SH-SY5Y (cell line): ENCODE results near the gene P2RY13.

ENCODE experiments used
- GATA2 ChIP-seq: IDR thresholded peaks from 2 replicates; pipeline ENCODE4 v1.6.1; 2011; ENCODE audit warnings: mild to moderate bottlenecking, low read depth, low read length
- GATA3 ChIP-seq: IDR thresholded peaks from 2 replicates; pipeline ENCODE4 v1.6.1; 2011; ENCODE audit warnings: low read depth, mild to moderate bottlenecking, low read length, moderate library complexity

Gene P2RY13

DNA sequence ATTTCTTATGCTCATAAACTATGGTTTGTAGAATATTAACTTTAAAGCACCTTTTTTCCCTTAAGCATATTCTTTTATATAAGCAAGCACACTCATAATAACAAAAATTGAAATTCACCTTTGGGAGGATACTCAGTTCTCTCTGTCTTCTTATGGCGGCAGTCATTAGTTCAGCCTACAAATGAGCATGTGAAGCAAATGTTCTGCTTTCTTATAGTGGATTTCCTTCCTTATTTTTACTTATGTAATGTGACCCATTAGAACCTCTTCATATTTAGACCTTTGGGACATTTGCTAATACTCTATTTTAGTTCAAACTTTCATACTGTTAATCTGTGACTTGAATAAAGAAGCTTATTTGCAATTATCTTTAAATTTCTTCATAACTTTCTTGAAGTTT is at the start of gene P2RY13:
TSS of gene P2RY13 (minus strand) at position 187 of the 400 bp plus-strand sequence. CDS start at position 166, 21 bp downstream.
- no peak for TF ChIP-seq GATA2
- no peak for TF ChIP-seq GATA3

GRCh38 chr3:151377768-151378385 is 48.5 kb upstream of the P2RY13 start:
- TF ChIP-seq GATA3 (no peak), GATA2 (no peak)

GRCh38 chr3:151372063-151372820 is 42.9 kb upstream of the P2RY13 start:
- TF ChIP-seq GATA3 (no peak), GATA2 (no peak)

GRCh38 chr3:151371526-151371925 is 42.2 kb upstream of the P2RY13 start:
- TF ChIP-seq GATA3 (no peak), GATA2 (no peak)

GRCh38 chr3:151367448-151367847 is 38.1 kb upstream of the P2RY13 start:
- TF ChIP-seq GATA3 (no peak), GATA2 (no peak)

GRCh38 chr3:151366993-151367392 is 37.6 kb upstream of the P2RY13 start:
- TF ChIP-seq GATA2 (no peak), GATA3 (no peak)

DNA sequence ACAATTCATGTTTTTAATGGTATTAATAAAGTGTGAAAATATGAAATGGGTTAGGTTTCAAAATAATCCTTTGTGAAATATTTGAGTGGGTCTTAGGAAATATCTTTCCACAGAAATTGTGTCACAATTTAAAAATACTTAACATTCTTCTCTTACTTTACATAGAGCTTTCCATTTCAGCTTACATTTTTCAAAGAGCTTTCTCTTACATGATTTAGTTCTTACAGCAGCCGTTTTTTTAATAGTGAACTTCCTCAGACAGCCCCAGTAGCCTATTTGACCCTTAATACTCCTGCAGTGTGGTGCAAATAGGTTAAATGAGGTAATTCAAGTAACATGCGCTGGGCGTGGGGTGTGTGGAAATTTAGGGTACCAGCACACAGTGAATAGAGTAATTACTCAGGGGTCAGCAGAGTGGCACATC is 33.4 kb upstream of the P2RY13 start:
- no peak for TF ChIP-seq GATA2
- no peak for TF ChIP-seq GATA3

DNA sequence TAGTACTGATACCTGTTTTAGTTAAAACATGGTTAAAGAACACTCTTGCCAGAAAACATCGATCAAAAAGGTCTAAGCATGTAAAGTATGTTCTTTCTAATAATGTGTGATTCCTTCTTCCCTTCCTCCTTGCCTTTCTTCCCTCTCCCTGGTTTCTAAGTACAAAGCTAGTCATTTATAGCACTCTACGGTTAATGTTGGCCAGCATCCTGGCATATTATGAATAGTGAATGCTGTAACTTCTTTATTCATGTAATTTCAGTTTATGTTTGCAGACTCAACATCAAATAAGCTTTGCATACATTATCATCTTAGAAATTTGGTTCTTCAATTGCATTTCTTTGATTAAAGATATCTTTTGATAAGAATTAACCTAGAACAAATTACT is 28.1 kb upstream of the P2RY13 start:
- TF ChIP-seq GATA2 (no peak), GATA3 (no peak)

DNA sequence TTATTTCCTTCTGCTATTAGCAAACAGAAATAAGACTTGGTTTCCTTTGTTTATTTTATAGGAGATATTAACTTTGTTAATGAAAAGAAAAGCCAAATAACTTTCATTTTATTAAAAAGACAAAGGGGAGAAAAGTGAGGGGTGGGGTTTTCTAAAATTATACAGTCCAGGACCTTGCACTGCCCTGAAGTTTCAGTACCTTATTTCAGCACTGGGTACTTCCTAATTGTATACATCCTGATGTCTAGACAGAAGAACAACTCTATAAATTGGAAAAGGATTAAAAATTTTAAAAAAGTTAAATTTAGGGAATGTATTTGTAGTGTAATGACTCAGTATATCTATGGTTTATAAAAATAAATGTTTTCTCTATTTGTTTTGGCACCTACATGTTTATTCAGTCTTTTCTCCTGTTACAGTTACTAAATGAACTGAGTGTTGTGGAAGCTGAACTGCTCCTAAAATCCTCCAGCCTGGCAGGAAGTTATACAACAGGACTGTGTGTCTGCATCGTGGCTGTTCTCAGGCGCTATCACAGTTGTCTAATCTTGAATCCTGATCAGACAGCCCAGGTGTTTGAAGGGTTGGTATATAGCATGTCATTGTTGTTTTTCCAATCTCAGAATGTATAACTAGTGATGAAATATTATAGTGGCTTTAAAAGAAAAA is 27.6 kb upstream of the P2RY13 start:
- TF ChIP-seq GATA2 (no peak), GATA3 (no peak)

- TF ChIP-seq GATA3 = no peak
- no peak for TF ChIP-seq GATA2
These were observed 22.3 kb upstream of the P2RY13 start for GRCh38 chr3:151351648-151352047.

DNA sequence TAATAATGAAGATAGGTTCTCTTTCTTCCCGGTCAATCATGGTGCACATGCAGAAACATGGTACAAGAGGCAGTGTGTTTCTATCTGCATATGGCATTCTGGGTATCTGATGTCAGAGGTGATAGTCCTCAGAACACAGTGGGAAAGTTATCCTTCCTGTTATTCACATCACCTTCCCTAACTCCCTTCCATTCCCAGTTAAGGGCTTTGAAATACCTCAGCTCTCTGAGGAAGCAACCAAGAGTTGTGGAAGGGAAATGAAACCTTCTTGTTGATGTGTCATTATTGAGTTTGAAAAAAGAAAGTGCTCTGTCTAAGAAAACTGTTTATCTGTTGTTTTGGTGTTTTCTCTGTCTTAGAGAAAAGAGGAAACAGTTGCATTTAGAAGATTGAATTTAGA is 21.9 kb upstream of the P2RY13 start:
- TF ChIP-seq GATA3 (no peak), GATA2 (no peak)

DNA sequence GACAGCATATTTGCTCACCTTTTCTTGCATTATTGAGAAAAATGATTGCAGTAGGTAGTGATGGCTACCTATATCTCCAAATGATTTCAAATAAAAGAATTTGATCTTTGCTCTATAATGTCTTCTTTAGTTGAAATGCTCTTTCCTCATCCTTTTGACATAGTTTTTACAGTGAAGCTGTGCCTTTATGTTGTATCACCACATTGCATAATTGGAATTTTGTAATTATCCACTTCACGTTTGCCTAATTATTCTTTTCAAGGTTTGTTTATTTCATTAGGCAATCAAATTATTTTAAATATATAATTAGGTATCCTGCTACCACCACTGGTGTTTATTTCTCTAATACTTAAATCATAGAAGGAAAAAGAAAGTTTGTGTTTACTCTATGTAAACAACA is 21.3 kb upstream of the P2RY13 start:
- no peak for TF ChIP-seq GATA2
- TF ChIP-seq GATA3 = no peak

- TF ChIP-seq GATA2 = no peak
- no peak for TF ChIP-seq GATA3
These were observed 18.1 kb upstream of the P2RY13 start for GRCh38 chr3:151347432-151347831.

GRCh38 chr3:151346292-151346691 is 16.9 kb upstream of the P2RY13 start:
- no peak for TF ChIP-seq GATA3
- no peak for TF ChIP-seq GATA2

DNA sequence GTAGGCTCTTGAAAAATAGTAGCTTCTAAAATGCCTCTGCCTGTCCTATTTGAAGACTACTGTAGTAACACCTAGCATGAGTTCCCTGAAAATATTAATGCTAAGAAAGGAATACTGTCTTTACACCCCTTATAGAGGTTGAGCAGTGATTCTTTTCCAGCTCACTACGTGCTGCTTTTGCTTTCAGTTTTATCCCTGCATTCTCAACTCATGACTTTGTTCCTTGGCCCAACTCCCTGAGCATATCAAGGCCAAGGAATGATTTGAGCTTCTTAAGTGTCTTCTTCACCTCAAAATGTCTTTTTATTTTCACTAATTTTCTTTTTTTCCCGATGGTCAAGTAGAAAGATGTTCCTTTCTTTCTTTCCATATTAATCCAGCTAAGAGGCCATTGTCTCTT is 16.5 kb upstream of the P2RY13 start:
- TF ChIP-seq GATA3 (no peak), GATA2 (no peak)

DNA sequence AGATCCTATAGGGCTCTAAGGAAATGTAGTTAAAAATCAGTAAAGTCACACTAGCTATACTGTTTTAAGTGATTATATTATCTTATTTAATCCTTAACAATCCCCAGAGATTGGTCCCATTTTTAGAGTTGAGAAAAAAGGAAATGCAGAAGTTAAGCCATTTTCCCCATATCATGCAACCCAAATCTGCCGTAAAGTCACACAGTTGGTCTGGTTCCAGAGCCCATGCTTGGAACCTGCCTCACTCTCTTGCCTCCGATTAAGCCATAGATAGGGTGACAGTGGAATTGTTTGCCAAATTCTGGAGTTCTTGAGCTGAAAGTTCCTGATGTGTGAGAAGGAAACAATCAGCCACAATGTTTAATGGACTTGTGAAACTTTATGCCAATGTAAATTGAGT is 2.3 kb upstream of the P2RY13 start:
- TF ChIP-seq GATA3 (no peak), GATA2 (no peak)
